Glomerular endothelial cell (primary cell): ENCODE measurements around the gene ERICH6. TPM values are rescaled to one million over a fixed set of nuclear protein-coding genes. Genes with fewer than 3 reads are reported as not detected.
A peak's percentile ranks its signal among the peaks of the same experiment; 100 is the strongest.

Experiments used
- DNase-seq: peaks from one replicate; pipeline ENCODE4 v3.0.0-alpha.2; 2011; ENCODE audit warnings: low read depth, low spot score; ENCODE audit errors: extremely low read depth
- total RNA-seq: library from RNA; depleted of rRNA; stranded (reverse); fragments of >200 nt; gene quantifications from 2 replicates; pipeline ENCODE4 v1.2.3, GENCODE V29; 2015

The ERICH6 gene
- total RNA-seq, result not detected in 2 replicates

- DNase-seq, result peak; percentile 47
These were observed at the start of gene ERICH6 for GRCh38 chr3:150703756-150704344. TSS of gene ERICH6 (minus strand) at chr3:150703920. CDS start at chr3:150703898, 22 bp downstream.

- no peak for DNase-seq
These were observed 48.1 kb upstream of the ERICH6 start for GRCh38 chr3:150751781-150752263.

DNA sequence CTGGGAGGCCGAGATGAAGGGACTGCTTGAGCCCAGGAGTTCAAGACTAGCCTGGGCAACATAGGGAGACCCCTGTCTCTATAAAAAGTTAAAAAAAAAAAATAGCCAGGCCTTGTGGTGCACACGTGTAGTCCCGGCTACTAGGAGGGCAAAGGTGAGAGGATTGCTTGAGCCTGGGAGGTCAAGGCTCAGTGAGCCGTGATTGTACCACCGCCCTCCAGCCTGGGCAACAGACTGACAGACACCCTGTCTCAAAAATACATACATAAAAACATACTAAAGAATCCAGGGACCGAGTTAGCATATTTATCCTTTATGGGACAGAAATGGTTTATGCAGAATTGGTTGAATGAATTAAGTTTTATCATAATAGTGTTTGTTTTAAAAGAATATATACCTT lies 45.5 kb upstream of the ERICH6 start:
- DNase-seq, result no peak

DNA sequence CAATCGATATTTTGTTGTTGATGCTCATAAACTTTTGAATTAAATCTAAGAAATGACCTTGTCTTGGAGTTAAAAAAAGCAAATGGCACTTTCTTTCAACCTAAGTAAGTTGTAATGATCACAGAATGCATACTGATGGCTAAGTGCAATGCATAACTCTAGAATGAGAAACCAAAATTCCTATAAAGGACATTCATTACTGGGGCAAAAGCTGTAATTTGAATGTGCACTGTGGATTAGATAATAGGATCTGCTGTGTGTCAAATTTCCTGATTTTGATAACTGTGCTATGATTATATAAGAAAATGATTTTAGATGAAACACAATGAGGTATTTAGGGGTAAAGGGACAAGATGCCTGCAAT lies 44.9 kb upstream of the ERICH6 start:
- no peak for DNase-seq

DNA sequence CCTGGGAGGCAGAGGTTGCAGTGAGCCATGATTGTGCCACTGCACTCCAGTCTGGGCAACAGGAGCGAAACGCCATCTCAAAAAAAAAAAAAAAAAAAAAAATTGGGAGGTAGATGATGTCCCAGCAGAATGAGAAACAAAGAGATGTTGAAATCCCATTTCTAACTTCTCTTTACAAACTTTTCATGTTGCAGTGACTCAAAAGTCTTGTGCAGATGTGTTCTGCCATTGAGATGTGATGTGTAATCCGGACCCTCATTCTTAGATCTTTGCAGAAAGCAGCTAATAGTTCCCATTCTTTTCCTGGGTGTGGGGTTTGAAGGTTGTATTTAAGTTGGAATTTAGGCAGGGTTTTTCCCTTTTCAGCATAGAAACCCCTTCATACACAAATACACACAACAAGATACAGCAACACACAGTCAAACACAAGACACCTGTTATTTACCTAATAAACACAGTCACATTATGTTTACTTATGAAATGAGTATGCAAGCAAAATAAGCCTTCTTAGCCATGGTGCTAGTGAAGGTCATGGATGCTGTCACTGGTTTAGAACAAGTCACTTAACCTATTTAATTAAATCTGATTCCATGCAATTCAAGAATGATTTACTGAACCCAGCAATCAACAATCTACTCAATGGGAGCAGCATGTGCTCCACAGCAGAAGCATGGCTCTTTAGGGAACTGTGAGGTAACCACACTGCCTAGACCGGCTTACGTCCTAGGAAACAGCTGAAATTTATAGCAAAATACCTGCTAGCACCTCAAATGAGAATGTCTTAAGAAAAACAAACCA lies 44.4 kb upstream of the ERICH6 start:
- no peak for DNase-seq

GRCh38 chr3:150746791-150747590 lies 43.3 kb upstream of the ERICH6 start:
- DNase-seq, result no peak

DNA sequence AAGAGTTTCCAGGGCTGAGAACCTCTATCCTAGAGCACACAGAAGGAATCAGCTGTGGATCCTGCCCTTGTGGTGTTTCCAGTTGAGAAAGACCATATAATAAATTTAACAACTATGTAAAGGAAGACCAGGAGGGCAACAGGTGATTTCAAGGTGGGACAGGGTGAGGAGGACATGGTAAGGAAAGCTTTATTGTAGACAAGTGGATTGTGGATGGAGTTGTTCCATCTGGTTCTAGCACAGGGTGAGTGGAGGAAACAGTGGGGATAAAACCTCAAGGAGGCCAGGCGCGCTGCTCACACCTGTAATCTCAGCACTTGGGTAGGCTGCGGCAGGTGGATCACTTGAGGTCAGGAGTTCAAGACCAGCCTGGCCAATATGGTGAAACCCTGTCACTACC lies 42.1 kb upstream of the ERICH6 start:
- DNase-seq, result no peak

GRCh38 chr3:150744919-150745211 lies 41.1 kb upstream of the ERICH6 start:
- no peak for DNase-seq

- no peak for DNase-seq
These were observed 40.6 kb upstream of the ERICH6 start for GRCh38 chr3:150744041-150744918.

DNA sequence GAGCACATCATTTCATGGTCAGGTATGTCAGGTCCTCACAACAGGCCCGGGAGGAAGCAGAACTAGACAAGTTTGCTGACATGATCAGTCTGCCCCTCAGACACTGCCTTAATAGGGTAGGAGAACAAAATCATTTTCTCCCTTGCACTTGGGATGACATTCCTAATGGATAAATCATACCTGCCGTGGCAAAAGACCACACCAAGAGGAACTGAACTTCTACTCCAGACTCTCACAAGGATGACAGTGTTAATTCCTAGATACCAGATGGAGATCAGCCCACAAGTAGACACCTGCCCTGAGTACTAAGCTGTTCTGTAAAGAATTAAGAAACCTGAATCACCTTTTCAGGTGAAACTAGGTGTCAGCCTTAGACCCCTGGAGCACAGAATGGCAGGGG lies 39.8 kb upstream of the ERICH6 start:
- DNase-seq, result no peak

DNA sequence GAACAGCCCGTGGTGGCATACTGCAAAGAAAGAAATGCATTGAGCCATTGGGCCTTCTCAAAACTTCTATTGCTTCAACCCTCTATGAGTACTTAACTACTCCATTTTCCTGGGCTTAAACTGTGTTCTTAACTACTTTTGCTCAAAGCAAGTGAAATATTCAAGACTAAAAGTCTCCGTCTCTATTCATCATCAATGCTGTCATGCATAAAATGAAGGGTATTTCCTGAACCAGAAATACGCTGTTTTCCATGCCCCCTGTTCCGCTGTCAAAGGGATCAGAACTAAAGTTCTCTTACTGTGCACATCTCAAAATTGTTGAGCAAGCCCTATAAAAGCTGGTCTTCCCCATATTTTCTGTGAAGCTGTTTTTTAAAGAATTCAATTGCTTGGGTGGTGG lies 39.0 kb upstream of the ERICH6 start:
- no peak for DNase-seq

DNA sequence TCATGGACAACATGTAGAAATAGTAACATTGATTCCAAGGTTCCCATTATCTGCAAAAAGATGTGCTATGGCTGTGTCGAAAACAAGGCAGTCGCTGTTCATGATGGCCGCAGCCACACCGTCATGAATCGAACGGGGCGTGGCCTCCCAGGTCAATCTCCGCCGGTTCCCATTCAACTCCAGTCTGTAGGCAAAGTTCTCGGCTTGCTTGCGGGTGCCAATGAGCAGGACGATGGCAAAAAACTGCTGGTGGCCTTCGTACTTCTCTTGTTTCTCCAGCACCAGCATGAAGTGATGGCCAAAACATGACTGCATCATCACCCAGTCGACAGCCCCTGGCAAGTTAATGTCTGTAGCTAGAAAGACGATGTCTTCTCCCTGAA lies 38.4 kb upstream of the ERICH6 start:
- no peak for DNase-seq

GRCh38 chr3:150741497-150742140 lies 37.9 kb upstream of the ERICH6 start:
- DNase-seq, result no peak

- DNase-seq, result no peak
These were observed 37.2 kb upstream of the ERICH6 start for GRCh38 chr3:150740733-150741496.

DNA sequence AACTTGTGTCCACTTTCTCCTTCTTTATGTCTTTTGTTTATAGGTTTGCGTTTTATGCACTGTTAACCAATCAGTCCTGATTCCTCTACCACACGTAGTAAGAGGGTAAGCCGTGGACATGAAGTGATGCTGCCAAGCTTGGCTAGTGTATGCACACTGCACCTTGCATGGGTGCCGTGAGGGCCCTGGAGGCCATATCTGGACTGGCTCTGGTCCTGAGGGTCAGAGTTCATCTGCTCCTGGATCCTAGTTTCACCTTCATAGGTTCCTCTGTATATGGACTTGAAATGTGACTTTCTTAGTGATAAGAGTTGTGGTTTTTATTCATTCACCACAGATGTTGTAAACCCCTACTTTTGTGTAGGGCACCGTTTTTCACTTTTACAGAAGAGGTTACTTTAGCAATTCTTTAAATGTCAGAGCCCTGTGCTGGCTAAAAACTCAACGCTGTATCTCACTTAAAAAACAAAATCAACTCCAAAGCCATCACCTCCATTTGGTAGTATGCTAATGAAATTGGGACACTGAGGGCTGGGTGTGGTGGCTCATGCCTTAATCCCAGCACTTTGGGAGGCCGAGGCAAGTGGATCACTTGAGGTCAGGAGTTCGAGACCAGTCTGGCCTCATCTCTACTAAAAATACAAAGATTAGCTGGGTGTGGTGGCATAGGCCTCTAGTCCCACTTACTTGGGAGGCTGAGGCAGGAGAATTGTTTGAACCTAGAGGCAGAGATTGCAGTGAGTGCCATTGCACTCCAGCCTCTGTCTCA lies 36.3 kb upstream of the ERICH6 start:
- no peak for DNase-seq

DNA sequence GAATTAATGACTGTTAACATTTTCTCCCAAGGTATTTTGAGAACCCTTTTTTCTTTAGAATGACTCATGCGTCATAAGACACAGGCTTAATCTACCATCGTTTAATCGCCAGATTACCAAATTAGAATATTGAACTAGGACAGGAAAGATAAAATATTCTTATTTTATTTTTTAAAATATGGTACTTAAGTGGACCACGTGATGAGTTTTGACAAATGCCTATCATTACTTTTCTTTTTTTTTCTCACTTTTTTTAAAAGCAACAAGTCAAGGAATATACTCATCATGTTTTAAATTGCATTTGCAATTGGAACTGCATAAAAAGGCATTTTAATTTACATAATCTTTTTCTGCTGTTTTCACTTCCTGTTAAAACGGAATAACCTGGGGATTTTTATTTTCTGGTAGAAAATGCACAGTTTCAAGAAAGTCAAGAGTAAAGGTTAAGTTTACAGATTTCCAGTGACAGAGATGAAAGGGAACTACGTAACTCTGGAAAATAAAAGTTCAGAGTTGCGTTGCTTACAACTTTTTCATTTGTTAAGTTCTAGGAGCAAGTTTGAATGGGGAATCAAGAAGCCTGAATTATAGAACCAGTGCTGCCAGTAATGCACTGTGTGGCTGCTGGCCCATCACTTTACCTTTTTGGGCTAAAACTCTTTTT lies 35.6 kb upstream of the ERICH6 start:
- no peak for DNase-seq

DNA sequence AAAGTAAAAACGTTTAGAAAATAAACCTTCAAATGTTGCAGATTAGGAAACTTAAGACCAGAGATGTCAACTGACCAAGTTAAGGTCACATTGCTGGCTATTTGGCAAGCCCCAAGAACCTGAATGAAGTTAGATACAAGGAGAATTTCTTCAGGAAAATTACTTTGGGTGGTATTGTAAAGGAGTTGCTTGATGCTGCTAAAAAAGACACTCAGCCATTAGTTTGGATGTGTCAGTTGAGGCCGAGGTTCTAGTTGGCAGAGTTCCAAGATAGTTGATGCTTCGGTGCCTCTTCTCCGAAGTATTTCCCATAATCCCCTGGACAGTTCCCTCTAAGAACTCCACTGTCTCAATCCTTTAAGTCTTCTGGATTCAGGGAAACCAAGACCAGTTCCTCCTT lies 35.0 kb upstream of the ERICH6 start:
- DNase-seq, result no peak
